Thymus (tissue), 11 donors: Measurements from ENCODE around the gene TLX2. TPM values are rescaled to one million over a fixed set of nuclear protein-coding genes. Genes with fewer than 3 reads are reported as not detected.

Experiments
- DNase-seq, 9 donors: peaks; one replicate each; pipeline ENCODE4 v3.0.0-alpha.2; 2013; ENCODE audit warnings: low spot score in 9 of 9, low read depth in 6 of 9, missing footprints in 1 of 9
- H3K27ac ChIP-seq, 2 donors: one replicate each; pipeline ENCODE4 v1.5.1; 2013; ENCODE audit warnings: control low read depth in 1 of 2, low read depth in 1 of 2, low read length in 1 of 2, mild to moderate bottlenecking in 1 of 2, moderate library complexity in 1 of 2
- H3K27me3 ChIP-seq, 2 donors: one replicate each; pipeline ENCODE4 v1.5.1; 2013; ENCODE audit warnings: low read length in 1 of 2; ENCODE audit not compliant: control insufficient read depth in 2 of 2, insufficient read depth in 1 of 2
- H3K36me3 ChIP-seq, 2 donors: one replicate each; pipeline ENCODE4 v1.5.1; 2013; ENCODE audit warnings: low read length in 1 of 2, mild to moderate bottlenecking in 1 of 2, moderate library complexity in 1 of 2; ENCODE audit not compliant: control insufficient read depth in 2 of 2, insufficient read depth in 2 of 2
- H3K4me1 ChIP-seq, 2 donors: one replicate each; pipeline ENCODE4 v1.5.1; 2013; ENCODE audit warnings: low read length in 2 of 2; ENCODE audit not compliant: control insufficient read depth in 2 of 2, insufficient read depth in 2 of 2
- H3K4me3 ChIP-seq, 2 donors: one replicate each; pipeline ENCODE4 v1.5.1; 2013; ENCODE audit warnings: low read length in 2 of 2, control low read depth in 1 of 2, mild to moderate bottlenecking in 1 of 2
- H3K9me3 ChIP-seq, 2 donors: one replicate each; pipeline ENCODE4 v1.5.1; 2013; ENCODE audit warnings: low read length in 1 of 2, mild to moderate bottlenecking in 1 of 2; ENCODE audit not compliant: control insufficient read depth in 2 of 2, insufficient read depth in 1 of 2
- WGBS: extraction: QIAGEN DNeasy Blood & Tissue Kit; methylation state at CpG from one replicate; pipeline ENCODE4 v1.1.7; 2013; 5-methylcytosine and 5-hydroxymethylcytosine counted together
- polyA plus RNA-seq: library from polyadenylated mRNA; stranded (reverse); fragments of 200-250 nt; gene quantifications from one replicate; pipeline ENCODE4 v1.2.3, GENCODE V29; 2013
- total RNA-seq: library from RNA; stranded (reverse); fragments of 120-200 nt; gene quantifications from one replicate; pipeline ENCODE4 v1.2.4, GENCODE V29; 2013
- donor health status: healthy.

The TLX2 gene
- total and polyA plus RNA-seq, 2 donors, result 0.11 to 0.19 TPM

- no peak for DNase-seq
- H3K4me3 ChIP-seq, result no peak overlapping the region
These were observed 12.7 kb upstream of the TLX2 start for GRCh38 chr2:74501335-74502071.

GRCh38 chr2:74502147-74502719 is 12.0 kb upstream of the TLX2 start:
- WGBS, result 12% methylated on average over 32 of the region's 32 CpGs

More at GRCh38 chr2:74501335-74502071, 12.7 kb upstream of the TLX2 start:
- WGBS, result 77% methylated on average over 18 of the region's 18 CpGs
- peaks cover 13 to 15% of the 10 kb centered on the region in 2 donors for H3K36me3 ChIP-seq
- H3K4me1 ChIP-seq, result peaks cover 21 to 54% of the 10 kb centered on the region in 2 donors
- peak overlapping the region in 1 of 2 donors; percentile 8 for H3K27ac ChIP-seq
- H3K27me3 ChIP-seq, result peaks cover 89 to 97% of the 10 kb centered on the region in 2 donors
- H3K9me3 ChIP-seq, result peaks cover 2 to 12% of the 10 kb centered on the region in 2 donors

GRCh38 chr2:74502720-74503505 is 11.3 kb upstream of the TLX2 start:
- 2% methylated on average over 67 of the region's 67 CpGs for WGBS
- Histone ChIP-seq H3K36me3 (peaks cover 13 to 15% of the 10 kb centered on the region in 2 donors), H3K4me3 (peak overlapping the region; percentile 19 to 39), H3K27me3 (peaks cover 76 to 84% of the 10 kb centered on the region in 2 donors), H3K4me1 (peaks cover 26 to 56% of the 10 kb centered on the region in 2 donors), H3K9me3 (peaks cover 2 to 8% of the 10 kb centered on the region in 2 donors), H3K27ac (no peak overlapping the region)
- no peak for DNase-seq

More at GRCh38 chr2:74502147-74502719, 12.0 kb upstream of the TLX2 start:
- Histone ChIP-seq H3K9me3 (peaks cover 2 to 12% of the 10 kb centered on the region in 2 donors), H3K4me3 (peak overlapping the region; percentile 19 to 39), H3K27ac (no peak overlapping the region), H3K4me1 (peaks cover 28 to 60% of the 10 kb centered on the region in 2 donors), H3K27me3 (peaks cover 83 to 89% of the 10 kb centered on the region in 2 donors), H3K36me3 (peaks cover 13 to 15% of the 10 kb centered on the region in 2 donors)
- no peak for DNase-seq

GRCh38 chr2:74503506-74504475 is 10.5 kb upstream of the TLX2 start:
- no peak for DNase-seq

GRCh38 chr2:74504591-74504990 is 9.7 kb upstream of the TLX2 start:
- WGBS, result 98% methylated on average over 3 of the region's 3 CpGs
- no peak overlapping the region for H3K27ac ChIP-seq
- peaks cover 0 to 2% of the 10 kb centered on the region in 2 donors for H3K9me3 ChIP-seq
- H3K4me1 ChIP-seq, result peaks cover 21 to 45% of the 10 kb centered on the region in 2 donors
- H3K4me3 ChIP-seq, result no peak overlapping the region
- peaks cover 13 to 15% of the 10 kb centered on the region in 2 donors for H3K36me3 ChIP-seq
- no peak for DNase-seq
- H3K27me3 ChIP-seq, result peaks cover 66 to 83% of the 10 kb centered on the region in 2 donors

More at GRCh38 chr2:74503506-74504475, 10.5 kb upstream of the TLX2 start:
- H3K36me3 ChIP-seq, result peaks cover 13 to 15% of the 10 kb centered on the region in 2 donors
- peak overlapping the region; percentile 19 to 39 for H3K4me3 ChIP-seq
- H3K4me1 ChIP-seq, result peaks cover 21 to 53% of the 10 kb centered on the region in 2 donors
- peaks cover 2 to 6% of the 10 kb centered on the region in 2 donors for H3K9me3 ChIP-seq
- WGBS, result 61% methylated on average over 45 of the region's 45 CpGs
- no peak overlapping the region for H3K27ac ChIP-seq
- H3K27me3 ChIP-seq, result peaks cover 67 to 84% of the 10 kb centered on the region in 2 donors

GRCh38 chr2:74505448-74506246 is 8.6 kb upstream of the TLX2 start:
- no peak overlapping the region for H3K4me3 ChIP-seq
- peaks cover 65 to 83% of the 10 kb centered on the region in 2 donors for H3K27me3 ChIP-seq
- H3K36me3 ChIP-seq, result peaks cover 13 to 15% of the 10 kb centered on the region in 2 donors
- H3K27ac ChIP-seq, result no peak overlapping the region
- DNase-seq, result no peak
- H3K9me3 ChIP-seq, result peaks cover 0 to 2% of the 10 kb centered on the region in 2 donors
- peaks cover 21 to 41% of the 10 kb centered on the region in 2 donors for H3K4me1 ChIP-seq
- WGBS, result over 99% methylated on average over 14 of the region's 14 CpGs

- 1% methylated on average over 56 of the region's 56 CpGs for WGBS
- peak within 1 kb of the TSS; percentile 76 to 95 for H3K4me3 ChIP-seq
- DNase-seq, result peak; percentile 98 to 100 (median 99)
- H3K27me3 ChIP-seq, result peaks cover 61 to 83% of the 10 kb centered on the region in 2 donors
- peak within 1 kb of the TSS; percentile 98 for H3K27ac ChIP-seq
- H3K36me3 ChIP-seq, result peaks cover 13 to 15% of the 10 kb centered on the region in 2 donors
- peaks cover 21 to 36% of the 10 kb centered on the region in 2 donors for H3K4me1 ChIP-seq
- peaks cover 0 to 2% of the 10 kb centered on the region in 2 donors for H3K9me3 ChIP-seq
These were observed 6.9 kb upstream of the TLX2 start, which contains the start of gene PCGF1 for GRCh38 chr2:74507145-74507925. TSS of gene PCGF1 (minus strand) at chr2:74507695. CDS start at chr2:74507668, 27 bp downstream.
